Caki2 (cell line): ENCODE data around the gene RNF151. TPM values are rescaled to one million over a fixed set of nuclear protein-coding genes. Genes with fewer than 3 reads are reported as not detected.

Source experiments
- DNase-seq: peaks from one replicate; pipeline ENCODE4 v3.0.0-alpha.2; 2015; ENCODE audit warnings: low read depth
- in situ Hi-C: cut with HindIII; loops from 2 replicates; pipeline ENCODE4 v1.10.0; 2016; ENCODE audit warnings: low sequenced_read_pairs, low pct_unique_long_range_greater_than_20kb, mixed read lengths
- total RNA-seq: library from RNA; depleted of rRNA; stranded (reverse); fragments of >200 nt; shearing (Covaris generic); gene quantifications from 2 replicates; pipeline ENCODE4 v1.2.3, GENCODE V29; 2014; ENCODE audit warnings: low replicate concordance

The RNF151 gene
- total RNA-seq, 1 experiment from 2014 or later, result not detected

- in situ Hi-C loops, result no loop called here
- peak; percentile 96 for DNase-seq
These were observed 5.3 kb downstream of the RNF151 start, which contains the start of gene TBL3 for GRCh38 chr16:1971796-1972489. Gene TBL3, plus strand, starts transcription at chr16:1972053. Its CDS starts 112 bp downstream, at chr16:1972165.

- no peak for DNase-seq
- in situ Hi-C loops, result no loop called here
These were observed 5.8 kb downstream of the RNF151 start for GRCh38 chr16:1972490-1972877.

- no peak for DNase-seq
- in situ Hi-C loops, result no loop called here
These were observed 7.0 kb downstream of the RNF151 start for GRCh38 chr16:1973461-1974156.

GRCh38 chr16:1974157-1975070 lies 7.8 kb downstream of the RNF151 start:
- in situ Hi-C loops, result no loop called here
- DNase-seq, result no peak

GRCh38 chr16:1975432-1976215 lies 9.0 kb downstream of the RNF151 start:
- in situ Hi-C loops, result no loop called here

GRCh38 chr16:1976216-1976520 lies 9.5 kb downstream of the RNF151 start:
- no peak for DNase-seq
- in situ Hi-C loops, result no loop called here

More at GRCh38 chr16:1975432-1976215, 9.0 kb downstream of the RNF151 start:
- no peak for DNase-seq

- in situ Hi-C loops, result no loop called here
These were observed 10.6 kb downstream of the RNF151 start for GRCh38 chr16:1976951-1977874.

GRCh38 chr16:1977875-1978268 lies 11.2 kb downstream of the RNF151 start:
- DNase-seq, result no peak
- in situ Hi-C loops, result no loop called here

More at GRCh38 chr16:1976951-1977874, 10.6 kb downstream of the RNF151 start:
- DNase-seq, result no peak

- DNase-seq, result no peak
- in situ Hi-C loops, result no loop called here
These were observed 11.9 kb downstream of the RNF151 start for GRCh38 chr16:1978476-1979120.

- no peak for DNase-seq
- in situ Hi-C loops, result no loop called here
These were observed 12.8 kb downstream of the RNF151 start for GRCh38 chr16:1979271-1980029.

- no peak for DNase-seq
- in situ Hi-C loops, result no loop called here
These were observed 13.5 kb downstream of the RNF151 start for GRCh38 chr16:1980030-1980769.

GRCh38 chr16:1980770-1981087 lies 14.1 kb downstream of the RNF151 start:
- in situ Hi-C loops, result no loop called here
- no peak for DNase-seq

GRCh38 chr16:1981398-1981836 lies 14.8 kb downstream of the RNF151 start, which contains the start of gene NOXO1:
Gene NOXO1, minus strand, starts transcription at chr16:1981469. Its CDS starts 290 bp downstream, at chr16:1981179.
- DNase-seq, result no peak
- in situ Hi-C loops, result no loop called here

- in situ Hi-C loops, result no loop called here
- DNase-seq, result no peak
These were observed 15.4 kb downstream of the RNF151 start for GRCh38 chr16:1982013-1982433.

GRCh38 chr16:1982991-1983543 lies 16.4 kb downstream of the RNF151 start:
- no peak for DNase-seq
- in situ Hi-C loops, result no loop called here
